Measurements from ENCODE around the gene ARHGAP24.

ARHGAP24 gene

GRCh38 chr4:85474818-85475630 lies at the start of gene ARHGAP24:
TSS of gene ARHGAP24 (plus strand) at chr4:85475150.
- TF ChIP-seq, protein P1, sequence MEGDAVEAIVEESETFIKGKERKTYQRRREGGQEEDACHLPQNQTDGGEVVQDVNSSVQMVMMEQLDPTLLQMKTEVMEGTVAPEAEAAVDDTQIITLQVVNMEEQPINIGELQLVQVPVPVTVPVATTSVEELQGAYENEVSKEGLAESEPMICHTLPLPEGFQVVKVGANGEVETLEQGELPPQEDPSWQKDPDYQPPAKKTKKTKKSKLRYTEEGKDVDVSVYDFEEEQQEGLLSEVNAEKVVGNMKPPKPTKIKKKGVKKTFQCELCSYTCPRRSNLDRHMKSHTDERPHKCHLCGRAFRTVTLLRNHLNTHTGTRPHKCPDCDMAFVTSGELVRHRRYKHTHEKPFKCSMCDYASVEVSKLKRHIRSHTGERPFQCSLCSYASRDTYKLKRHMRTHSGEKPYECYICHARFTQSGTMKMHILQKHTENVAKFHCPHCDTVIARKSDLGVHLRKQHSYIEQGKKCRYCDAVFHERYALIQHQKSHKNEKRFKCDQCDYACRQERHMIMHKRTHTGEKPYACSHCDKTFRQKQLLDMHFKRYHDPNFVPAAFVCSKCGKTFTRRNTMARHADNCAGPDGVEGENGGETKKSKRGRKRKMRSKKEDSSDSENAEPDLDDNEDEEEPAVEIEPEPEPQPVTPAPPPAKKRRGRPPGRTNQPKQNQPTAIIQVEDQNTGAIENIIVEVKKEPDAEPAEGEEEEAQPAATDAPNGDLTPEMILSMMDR (IDR thresholded peaks at IDR 0.05): no peak

DNA sequence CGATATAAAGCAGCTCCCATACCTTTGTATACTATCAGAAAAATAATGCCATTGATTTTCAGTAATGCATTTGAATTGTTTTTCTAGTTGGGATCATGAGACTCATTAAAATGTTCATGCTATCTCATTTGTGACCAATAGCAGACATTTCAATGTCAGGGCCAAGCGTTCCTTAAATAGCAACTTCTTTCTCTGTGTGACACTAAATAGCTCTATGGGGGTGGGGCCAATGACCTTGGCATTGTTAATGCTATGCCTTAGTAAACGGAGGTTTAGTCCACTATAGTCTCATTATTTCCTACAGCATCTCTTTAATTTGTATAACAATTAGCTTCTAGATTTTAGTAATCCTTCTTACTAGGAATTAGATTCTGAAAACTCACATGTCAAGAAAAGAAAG lies 48.6 kb upstream of the ARHGAP24 start:
- TF ChIP-seq, protein P1 (IDR thresholded peaks at IDR 0.05): no peak

DNA sequence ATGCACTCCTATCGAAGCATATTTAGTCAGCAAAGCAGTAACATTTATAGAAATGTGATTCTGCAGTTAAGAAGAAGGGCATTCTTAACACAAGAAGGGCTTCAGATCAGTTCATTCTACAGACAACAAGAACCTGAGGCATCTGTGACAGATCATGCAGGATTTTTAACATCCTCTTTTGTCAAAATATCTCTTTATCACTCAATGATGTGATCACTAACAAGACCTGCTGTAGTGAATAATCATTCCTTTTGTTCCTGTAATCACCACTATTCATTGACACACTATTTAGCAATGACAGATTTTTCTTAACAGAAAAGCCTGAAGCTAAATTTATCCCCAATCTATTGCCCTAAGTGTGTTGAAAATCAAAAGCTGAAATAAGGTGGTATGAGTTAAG lies 47.8 kb upstream of the ARHGAP24 start:
- TF ChIP-seq, protein P1 (IDR thresholded peaks at IDR 0.05): no peak

DNA sequence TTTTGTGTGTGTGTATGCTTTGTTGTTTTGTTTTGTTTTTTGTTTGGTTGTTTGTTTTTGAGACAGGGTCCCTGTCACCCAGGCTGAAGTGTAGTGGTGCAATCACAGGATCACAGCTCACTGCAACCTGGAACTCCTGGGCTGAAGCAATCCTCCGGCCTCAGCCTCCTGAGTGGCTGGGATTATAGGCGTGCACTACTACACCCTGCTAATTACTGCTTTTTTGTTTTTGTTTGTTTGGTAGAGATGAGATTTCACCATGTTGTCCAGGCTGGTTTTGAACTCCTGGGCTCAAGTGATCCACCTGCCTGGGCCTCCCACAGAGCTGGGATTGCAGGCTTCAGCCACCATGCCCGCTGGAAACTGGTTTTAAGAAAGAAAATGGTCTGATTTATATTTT lies 44.7 kb upstream of the ARHGAP24 start:
- TF ChIP-seq, protein P1 (IDR thresholded peaks at IDR 0.05): no peak

GRCh38 chr4:85430697-85431096 lies 44.3 kb upstream of the ARHGAP24 start:
- TF ChIP-seq, protein P1 (IDR thresholded peaks at IDR 0.05): no peak

DNA sequence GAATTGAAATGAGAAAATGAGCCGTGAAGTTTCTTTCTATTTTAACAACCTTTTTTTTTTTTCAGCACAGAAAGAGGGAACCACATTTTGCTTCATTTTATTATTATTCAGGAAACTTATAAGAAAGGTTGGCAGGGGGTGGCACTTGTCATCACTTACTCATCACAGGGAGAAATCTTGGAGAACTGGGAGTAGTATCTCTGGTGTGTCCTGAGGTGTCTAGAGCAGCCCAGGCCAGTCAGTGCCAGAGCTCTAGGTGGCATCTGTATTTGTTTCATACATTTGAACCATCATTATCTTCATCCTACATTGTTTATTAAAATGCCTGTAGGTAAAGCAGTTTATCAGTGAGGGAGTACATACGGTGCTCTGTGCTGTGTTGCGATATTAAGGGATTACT lies 43.8 kb upstream of the ARHGAP24 start:
- TF ChIP-seq, protein P1 (IDR thresholded peaks at IDR 0.05): no peak

GRCh38 chr4:85431881-85432485 lies 43.0 kb upstream of the ARHGAP24 start:
- TF ChIP-seq, protein P1 (IDR thresholded peaks at IDR 0.05): no peak

Data from LNCAP (cell line).